Keratinocyte (primary cell): Measurements from ENCODE around the gene SEMA3A. TPM values are rescaled to one million over a fixed set of nuclear protein-coding genes. Genes with fewer than 3 reads are reported as not detected.

Experiments used
- DNase-seq: peaks from one replicate; pipeline ENCODE4 v3.0.0-alpha.2; 2011; ENCODE audit warnings: low read depth, missing footprints, low spot score
- FAIRE-seq: peaks from 2 replicates; lab custom pipeline; 2011; peaks lifted over from hg19 to GRCh38; lab: Jason Lieb, UNC
- H2AFZ ChIP-seq: 2 replicates; pipeline ENCODE4 v1.6.0; 2012; ENCODE audit warnings: low read length, control low read depth, inconsistent platforms; ENCODE audit not compliant: control insufficient read depth
- H3K27ac ChIP-seq: 2 replicates; pipeline ENCODE4 v1.5.1; 2011; ENCODE audit warnings: low read length; ENCODE audit not compliant: control insufficient read depth, insufficient read depth
- H3K27me3 ChIP-seq: 3 replicates; pipeline ENCODE4 v1.6.0; 2011; ENCODE audit warnings: low read length; ENCODE audit not compliant: control insufficient read depth, insufficient read depth; ENCODE audit errors: extremely low read depth
- H3K36me3 ChIP-seq, 2 experiments: 2 replicates in 1 of 2; 3 replicates in 1 of 2; pipeline ENCODE4 v1.5.1; 2011; ENCODE audit warnings: low read length in 2 of 2, mild to moderate bottlenecking in 1 of 2; ENCODE audit not compliant: control insufficient read depth in 2 of 2, insufficient read depth in 2 of 2; ENCODE audit errors: extremely low read depth in 1 of 2
- H3K4me1 ChIP-seq: 3 replicates; pipeline ENCODE4 v1.5.1; 2011; ENCODE audit warnings: low read length; ENCODE audit not compliant: control insufficient read depth, insufficient read depth; ENCODE audit errors: extremely low read depth
- H3K4me2 ChIP-seq: 3 replicates; pipeline ENCODE4 v1.6.0; 2011; ENCODE audit warnings: low read depth, low read length; ENCODE audit not compliant: control insufficient read depth, insufficient read depth; ENCODE audit errors: extremely low read depth
- H3K4me3 ChIP-seq, 3 experiments: fragments of 200-600 bp in 1 of 3; sonication (generic) in 1 of 3; 2 replicates in 2 of 3; 3 replicates in 1 of 3; pipeline ENCODE4 v1.5.1; 2011 to 2016; ENCODE audit warnings: low read length in 3 of 3, mild to moderate bottlenecking in 3 of 3, control low read depth in 2 of 3, inconsistent platforms in 1 of 3, low read depth in 1 of 3, mixed read lengths in 1 of 3, mixed run types in 1 of 3, moderate library complexity in 1 of 3; ENCODE audit not compliant: control insufficient read depth in 2 of 3, insufficient read depth in 2 of 3; ENCODE audit errors: extremely low read depth in 1 of 3
- H3K79me2 ChIP-seq: 2 replicates; pipeline ENCODE4 v1.6.0; 2012; ENCODE audit warnings: low read length; ENCODE audit not compliant: control insufficient read depth, insufficient read depth
- H3K9ac ChIP-seq: 3 replicates; pipeline ENCODE4 v1.6.0; 2011; ENCODE audit warnings: low read length; ENCODE audit not compliant: control insufficient read depth, insufficient read depth; ENCODE audit errors: extremely low read depth
- H3K9me1 ChIP-seq: 3 replicates; pipeline ENCODE4 v1.6.0; 2011; ENCODE audit warnings: low read length; ENCODE audit not compliant: control insufficient read depth, insufficient read depth; ENCODE audit errors: extremely low read depth
- H3K9me3 ChIP-seq: 2 replicates; pipeline ENCODE4 v1.5.1; 2012; ENCODE audit warnings: low read depth, low read length; ENCODE audit not compliant: control insufficient read depth
- H4K20me1 ChIP-seq: 3 replicates; pipeline ENCODE4 v1.6.0; 2011; ENCODE audit warnings: low read length; ENCODE audit not compliant: control insufficient read depth, insufficient read depth; ENCODE audit errors: extremely low read depth
- CTCF ChIP-seq, 3 experiments: IDR thresholded peaks in 1 of 3; conservative IDR thresholded peaks in 1 of 3; optimal IDR thresholded peaks in 1 of 3; 2 replicates in 2 of 3; 3 replicates in 1 of 3; pipeline versions ENCODE3 to v1.5.1; 2011; ENCODE audit warnings: low read length in 3 of 3, mild to moderate bottlenecking in 3 of 3, moderate library complexity in 2 of 3, control low read depth in 1 of 3, inconsistent platforms in 1 of 3; ENCODE audit not compliant: insufficient read depth in 2 of 3; ENCODE audit errors: extremely low read depth in 1 of 3
- EZH2 ChIP-seq: IDR thresholded peaks from one replicate; pipeline ENCODE4 v1.6.1; 2012; ENCODE audit warnings: inconsistent platforms, mild to moderate bottlenecking, low read length, moderate library complexity
- dilution Hi-C: fragments of 300-500 bp; cut with MboI; formaldehyde crosslinking; loops from one replicate; pipeline ENCODE4 v1.7.0; 2020; ENCODE audit warnings: low sequenced_read_pairs; ENCODE audit not compliant: extremely low pct_ligation_motif_present
- polyA plus RNA-seq, 5 experiments: library from polyadenylated mRNA; depleted of rRNA in 3 of 5; stranded (reverse) in 3 of 5; stranded (forward) in 1 of 5; unstranded in 1 of 5; fragments of >200 nt; gene quantifications; 1 replicate in 1 of 5; 2 replicates in 3 of 5; 3 replicates in 1 of 5; pipeline versions ENCODE4 v1.2.1 to v1.2.3, GENCODE V29; 2011 to 2012; ENCODE audit warnings: missing spikeins in 2 of 5, low read depth in 1 of 5, low replicate concordance in 1 of 5

Gene SEMA3A
- polyA plus RNA-seq, 1 donor (not counting 4 experiments of a cell fraction or from before 2014, with no cell fraction given): 2.1 TPM

DNA sequence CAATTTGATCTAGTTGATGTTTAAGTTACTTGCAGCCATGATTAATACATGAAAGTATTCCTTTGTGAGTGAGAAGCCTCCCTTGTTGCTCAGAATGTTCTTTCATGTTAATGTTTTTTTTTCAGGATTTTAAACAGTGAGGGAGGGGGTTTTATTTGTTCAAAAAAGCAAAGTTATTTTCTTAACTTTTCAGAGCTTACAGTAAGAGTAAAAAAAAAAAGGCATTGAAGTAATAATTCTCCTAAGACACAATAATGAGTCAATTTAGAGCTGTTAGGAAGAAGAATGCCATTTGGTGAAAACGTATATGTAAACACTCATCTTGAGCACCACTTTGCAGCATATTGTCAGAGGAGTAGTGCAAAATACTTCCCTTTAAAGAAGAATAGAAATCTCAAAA is 105.8 kb downstream of the SEMA3A start:
- Histone ChIP-seq H3K4me2 (no peak overlapping the region), H3K9me3 (no peaks in the 10 kb centered on the region), H3K4me3 (no peak overlapping the region), H3K27ac (no peak overlapping the region), H2AFZ (no peak overlapping the region), H3K79me2 (no peaks in the 10 kb centered on the region), H3K4me1 (peaks cover 10% of the 10 kb centered on the region), H3K36me3 (no peaks in the 10 kb centered on the region), H4K20me1 (no peaks in the 10 kb centered on the region), H3K9ac (no peak overlapping the region), H3K27me3 (no peaks in the 10 kb centered on the region), H3K9me1 (no peaks in the 10 kb centered on the region)
- dilution Hi-C loops: no loop called here
- no peak for TF ChIP-seq CTCF (optimal IDR thresholded peaks at IDR 0.05 in 1 of 3, IDR thresholded peaks at IDR 0.05 in 1 of 3, conservative IDR thresholded peaks at IDR 0.05 in 1 of 3; ENCODE audit: extremely low read depth in 1 of 3, insufficient read depth in 2 of 3, low read length in 3 of 3)
- no peak for TF ChIP-seq EZH2
- FAIRE-seq (no peak), DNase-seq (no peak)

DNA sequence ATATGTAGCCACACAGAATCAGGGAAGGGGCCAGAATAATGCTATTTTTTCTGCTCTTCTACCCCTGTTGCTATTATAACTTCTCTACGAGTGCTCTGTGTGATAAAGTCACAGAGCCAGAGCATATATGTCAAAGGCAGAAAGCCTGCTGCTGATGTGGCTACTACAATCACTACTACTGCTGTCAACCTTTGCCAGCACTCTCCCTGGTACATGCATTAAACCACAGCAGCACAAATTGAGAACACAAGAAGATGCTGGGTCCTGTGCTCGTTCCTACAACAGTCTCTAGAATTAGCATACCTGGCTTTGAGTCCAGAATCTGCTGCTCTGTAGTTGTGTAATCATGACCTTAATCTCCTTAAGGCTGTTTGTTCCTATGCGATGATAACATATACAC is 108.6 kb downstream of the SEMA3A start:
- peak; percentile 75 for FAIRE-seq
- Histone ChIP-seq H3K9me1 (no peaks in the 10 kb centered on the region), H3K4me1 (peaks cover 3% of the 10 kb centered on the region), H2AFZ (peak overlapping the region; percentile 61), H3K27ac (no peak overlapping the region), H3K27me3 (no peaks in the 10 kb centered on the region), H3K36me3 (no peaks in the 10 kb centered on the region), H3K79me2 (no peaks in the 10 kb centered on the region), H4K20me1 (no peaks in the 10 kb centered on the region), H3K4me3 (no peak overlapping the region), H3K9me3 (no peaks in the 10 kb centered on the region), H3K4me2 (no peak overlapping the region), H3K9ac (no peak overlapping the region)
- TF ChIP-seq EZH2: no peak
- TF ChIP-seq CTCF (optimal IDR thresholded peaks at IDR 0.05 in 1 of 3, IDR thresholded peaks at IDR 0.05 in 1 of 3, conservative IDR thresholded peaks at IDR 0.05 in 1 of 3; ENCODE audit: extremely low read depth in 1 of 3, insufficient read depth in 2 of 3, low read length in 3 of 3): no peak
- dilution Hi-C loops: no loop called here
- DNase-seq: no peak
